Hepatocyte (in vitro differentiated cells): ENCODE measurements around the gene FLVCR2.

Experiments used
- CTCF ChIP-seq: fragments of 200-600 bp; sonication (generic); IDR thresholded peaks from 2 replicates; pipeline ENCODE4 v1.5.1; 2016; ENCODE audit warnings: antibody characterized with exemption, mild to moderate bottlenecking; ENCODE audit not compliant: poor library complexity
- EZH2 ChIP-seq: fragments of 200-600 bp; sonication (generic); IDR thresholded peaks from 2 replicates; pipeline ENCODE4 v1.6.1; 2016; ENCODE audit warnings: antibody characterized with exemption, mild to moderate bottlenecking, borderline replicate concordance
- EZH2phosphoT487 ChIP-seq: fragments of 200-600 bp; sonication (generic); IDR thresholded peaks from one replicate; pipeline ENCODE4 v1.6.1; 2018; ENCODE audit warnings: antibody characterized with exemption, mild to moderate bottlenecking, low read depth, moderate library complexity; ENCODE audit not compliant: unreplicated experiment, severe bottlenecking

DNA sequence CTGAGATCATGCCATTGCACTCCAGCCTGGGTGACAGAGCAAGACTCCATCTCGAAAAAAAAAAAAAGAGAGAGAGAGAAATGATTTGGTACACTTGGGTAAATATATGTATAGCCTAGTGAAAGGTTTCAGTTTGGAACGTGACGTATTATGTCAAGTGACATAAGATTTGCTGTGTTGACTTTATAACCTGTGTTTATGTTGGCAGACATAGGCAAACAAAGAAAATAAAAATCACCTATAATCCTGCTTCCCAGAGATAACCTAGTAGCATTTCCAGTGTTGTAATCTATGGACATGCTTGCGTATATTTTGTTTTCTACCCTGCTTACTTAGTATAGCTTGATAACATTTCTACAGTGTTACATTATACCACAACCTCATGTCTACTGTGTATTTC lies 65.6 kb downstream of the FLVCR2 start:
- no peak for TF ChIP-seq CTCF
- TF ChIP-seq EZH2, result no peak
- no peak for TF ChIP-seq EZH2phosphoT487
